CD4-positive, alpha-beta T cell treated with Interleukin-6 for 4 hours (primary cell): ENCODE data around the gene CPM.
"Not testable (repeated sequence)": the region's sequence is repeated elsewhere in the genome, so short reads cannot be mapped to it uniquely, and the experiment has no call there.

ENCODE experiments used
- DNase-seq: peaks from one replicate; pipeline ENCODE4 v3.0.0-alpha.2; 2020; ENCODE audit warnings: mixed read lengths

The CPM gene

DNA sequence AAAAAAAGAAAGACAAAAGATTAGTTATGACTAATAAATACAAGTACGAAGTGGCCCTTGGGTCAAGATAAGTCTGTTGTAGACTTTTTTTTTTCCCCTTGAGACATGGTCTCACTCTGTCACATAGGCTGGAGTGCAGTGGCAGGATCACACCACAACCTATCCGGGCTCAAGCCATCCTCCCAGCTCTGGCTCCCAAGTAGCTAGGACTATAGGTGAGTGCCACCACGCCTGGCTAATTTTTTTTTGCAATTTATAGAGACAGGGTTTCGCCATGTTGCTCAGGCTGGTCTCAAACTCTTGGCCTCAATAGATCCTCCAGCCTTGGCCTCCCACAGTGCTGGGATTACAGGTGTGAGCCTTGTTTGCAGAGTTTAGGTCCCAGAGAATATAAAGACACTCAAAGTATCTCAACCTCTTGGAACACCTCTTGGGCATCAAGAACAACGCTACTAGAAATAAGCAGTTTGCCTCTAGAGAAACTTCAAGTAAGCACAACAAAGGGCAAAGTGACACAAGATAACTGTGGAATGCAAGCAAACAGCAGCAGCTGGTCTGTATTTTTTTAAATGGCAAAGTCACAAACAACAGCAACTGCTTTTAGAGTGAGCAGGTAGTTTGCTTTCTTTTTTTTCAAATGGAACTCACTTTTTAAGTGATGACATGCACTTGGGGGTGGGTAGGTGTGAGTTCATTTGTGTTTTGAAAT, 128.9 kb downstream of the CPM start:
- DNase-seq, result no peak

DNA sequence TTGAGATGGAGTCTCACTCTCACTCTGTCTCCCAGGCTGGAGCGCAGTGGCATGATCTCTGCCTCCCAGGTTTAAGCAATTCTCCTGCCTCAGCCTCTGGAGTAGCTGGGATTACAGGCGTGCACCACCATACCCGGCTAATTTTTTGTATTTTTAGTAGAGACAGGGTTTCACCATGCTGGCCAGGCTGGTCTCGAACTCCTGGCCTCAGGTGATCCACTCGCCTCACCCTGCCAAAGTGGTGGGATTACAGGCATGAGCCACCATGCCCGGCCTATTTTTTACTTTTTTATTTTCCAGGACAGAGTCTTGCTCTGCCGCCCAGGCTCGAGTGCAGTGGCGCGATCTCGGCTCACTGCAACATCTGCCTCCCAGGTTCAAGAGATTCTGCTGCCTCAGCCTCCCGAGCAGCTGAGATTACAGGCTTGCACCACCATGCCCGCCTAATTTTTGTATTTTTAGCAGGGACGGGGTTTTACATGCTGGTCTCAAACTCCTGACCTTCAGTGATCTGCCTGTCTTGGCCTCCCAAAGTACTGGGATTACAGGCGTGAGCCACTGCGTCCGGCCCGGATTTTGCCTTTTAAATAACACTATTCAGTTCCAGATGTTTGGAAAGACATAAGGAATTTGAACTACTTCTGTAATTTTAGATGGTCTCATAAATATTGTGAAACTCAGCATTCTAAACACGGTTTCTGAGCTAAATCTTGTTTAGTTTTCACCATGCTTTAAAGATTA, 129.9 kb downstream of the CPM start:
- DNase-seq, result not testable (repeated sequence)

DNA sequence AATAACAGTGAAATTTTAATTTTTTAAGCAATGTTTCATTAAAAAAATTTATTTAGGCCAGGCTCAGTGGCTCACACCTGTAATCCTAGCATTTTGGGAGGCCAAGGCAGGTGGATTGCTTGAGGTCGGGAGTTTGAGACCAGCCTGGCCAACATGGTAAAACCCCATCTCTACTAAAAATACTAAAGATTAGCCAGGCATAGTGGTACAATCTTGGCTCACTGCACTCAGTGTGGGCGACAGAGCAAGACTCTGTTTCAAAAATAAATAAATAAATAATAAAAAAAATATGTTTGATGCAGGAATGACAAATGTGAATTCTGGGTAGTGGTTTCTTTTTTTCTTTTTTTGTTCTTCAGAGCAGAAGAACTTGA, 130.6 kb downstream of the CPM start:
- DNase-seq, result not testable (repeated sequence)
